Measurements from ENCODE around the gene TBC1D26. TPM values are rescaled to one million over a fixed set of nuclear protein-coding genes. Genes with fewer than 3 reads are reported as not detected.
"Not testable (repeated sequence)": the region's sequence is repeated elsewhere in the genome, so short reads cannot be mapped to it uniquely, and the experiment has no call there.

TBC1D26 gene
- total RNA-seq, 1 experiment from 2014 or later: not detected

GRCh38 chr17:15770679-15771078 is 38.6 kb downstream of the TBC1D26 start:
- H3K4me2 ChIP-seq (ENCODE audit: low read length); DNase-seq; H3K79me2 ChIP-seq (ENCODE audit: low read length); H3K27ac ChIP-seq (ENCODE audit: low read length); H3K9me2 ChIP-seq (replicated peaks; ENCODE audit: low read length); ATAC-seq; H3K9me3 ChIP-seq (ENCODE audit: low read length); H4K20me1 ChIP-seq (ENCODE audit: low read length); H3K9ac ChIP-seq (ENCODE audit: low read length); H3K4me1 ChIP-seq (ENCODE audit: insufficient read depth, low read length); BruUV-seq (replicated peaks); CTCF ChIA-PET; intact Hi-C loops (cut with micrococcal nuclease); H3F3A ChIP-seq (ENCODE audit: low read length, unreplicated experiment); H3K4me3 ChIP-seq (ENCODE audit: low read length); POLR2A ChIA-PET (ENCODE audit: unreplicated experiment); H3K27me3 ChIP-seq (ENCODE audit: low read length); H2AFZ ChIP-seq (ENCODE audit: low read length); H3K36me3 ChIP-seq (ENCODE audit: low read depth, low read length): not testable (repeated sequence)

DNA sequence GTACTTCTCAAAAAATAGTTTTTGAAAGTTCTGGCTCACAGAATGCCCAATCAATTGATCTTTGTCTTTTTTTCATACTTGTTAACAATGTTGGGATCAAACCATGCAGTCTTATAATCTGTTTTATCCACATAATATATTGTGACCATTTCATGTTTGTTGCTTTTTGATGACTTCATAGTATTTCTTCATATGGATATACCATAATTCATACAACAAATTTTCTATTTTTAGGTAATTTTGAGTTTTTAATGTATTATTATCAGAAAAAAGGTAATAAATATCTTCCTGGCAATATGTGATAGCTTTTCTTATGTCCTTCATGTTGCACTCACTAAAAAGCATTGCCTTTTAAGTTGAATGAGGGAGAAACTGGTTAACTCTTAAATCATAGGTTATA is 44.8 kb downstream of the TBC1D26 start:
- Histone ChIP-seq H3K36me3 (ENCODE audit: low read depth, low read length) (no peaks in the 10 kb centered on the region; the same call in 1 of the 2 replicates), H4K20me1 (ENCODE audit: low read length) (no peaks in the 10 kb centered on the region), H3K9ac (ENCODE audit: low read length) (no peak overlapping the region), H3K4me1 (ENCODE audit: insufficient read depth, low read length) (no peaks in the 10 kb centered on the region), H3K9me2 (replicated peaks; ENCODE audit: low read length) (no peaks in the 10 kb centered on the region), H2AFZ (ENCODE audit: low read length) (no peak overlapping the region), H3K4me2 (ENCODE audit: low read length) (no peak overlapping the region), H3K27me3 (ENCODE audit: low read length) (no peaks in the 10 kb centered on the region), H3K79me2 (ENCODE audit: low read length) (no peaks in the 10 kb centered on the region), H3K9me3 (ENCODE audit: low read length) (0 out of 2 replicates have a peak, but pooled peaks cover 19% of the 10 kb centered on the region), H3K27ac (ENCODE audit: low read length) (no peak overlapping the region), H3K4me3 (ENCODE audit: low read length) (no peak overlapping the region), H3F3A (ENCODE audit: low read length, unreplicated experiment) (no peaks in the 10 kb centered on the region)
- intact Hi-C loops (cut with micrococcal nuclease): no loop called here
- BruUV-seq (replicated peaks): no TSS peak
- ChIA-PET CTCF (no interaction called here), POLR2A (ENCODE audit: unreplicated experiment) (no interaction called here)
- DNase-seq (no peak), ATAC-seq (no peak)
- TF ChIP-seq EZH2 (IDR thresholded peaks at IDR 0.05; ENCODE audit: low read length, unreplicated experiment) (no peak), EZH2phosphoT487 (IDR thresholded peaks at IDR 0.05; ENCODE audit: borderline replicate concordance, low read length) (no peak)
- TF ChIP-seq, protein P1, sequence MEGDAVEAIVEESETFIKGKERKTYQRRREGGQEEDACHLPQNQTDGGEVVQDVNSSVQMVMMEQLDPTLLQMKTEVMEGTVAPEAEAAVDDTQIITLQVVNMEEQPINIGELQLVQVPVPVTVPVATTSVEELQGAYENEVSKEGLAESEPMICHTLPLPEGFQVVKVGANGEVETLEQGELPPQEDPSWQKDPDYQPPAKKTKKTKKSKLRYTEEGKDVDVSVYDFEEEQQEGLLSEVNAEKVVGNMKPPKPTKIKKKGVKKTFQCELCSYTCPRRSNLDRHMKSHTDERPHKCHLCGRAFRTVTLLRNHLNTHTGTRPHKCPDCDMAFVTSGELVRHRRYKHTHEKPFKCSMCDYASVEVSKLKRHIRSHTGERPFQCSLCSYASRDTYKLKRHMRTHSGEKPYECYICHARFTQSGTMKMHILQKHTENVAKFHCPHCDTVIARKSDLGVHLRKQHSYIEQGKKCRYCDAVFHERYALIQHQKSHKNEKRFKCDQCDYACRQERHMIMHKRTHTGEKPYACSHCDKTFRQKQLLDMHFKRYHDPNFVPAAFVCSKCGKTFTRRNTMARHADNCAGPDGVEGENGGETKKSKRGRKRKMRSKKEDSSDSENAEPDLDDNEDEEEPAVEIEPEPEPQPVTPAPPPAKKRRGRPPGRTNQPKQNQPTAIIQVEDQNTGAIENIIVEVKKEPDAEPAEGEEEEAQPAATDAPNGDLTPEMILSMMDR (conservative IDR thresholded peaks at IDR 0.05; ENCODE audit: low read depth, low read length): no peak

DNA sequence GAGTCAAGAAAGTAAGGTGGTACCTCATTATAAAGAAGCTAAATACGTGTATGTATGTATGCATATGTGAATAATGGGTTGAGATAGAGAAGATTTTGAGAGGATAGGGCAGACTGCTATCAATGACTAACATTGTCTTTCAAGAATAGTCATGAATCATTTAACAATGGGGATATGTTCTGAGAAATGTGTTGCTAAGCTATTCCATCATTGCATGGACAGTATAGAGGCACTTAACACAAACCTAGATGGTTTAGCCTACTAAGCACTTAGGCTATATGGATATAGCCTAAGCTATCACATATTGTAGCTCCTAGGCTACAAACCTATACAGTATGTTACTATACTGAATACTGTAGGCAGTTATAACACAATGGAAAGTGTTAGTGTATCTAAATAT is 45.2 kb downstream of the TBC1D26 start:
- no peaks in the 10 kb centered on the region; the same call in 1 of the 2 replicates for H3K36me3 ChIP-seq (ENCODE audit: low read depth, low read length)
- BruUV-seq (replicated peaks): no TSS peak
- H3K27ac ChIP-seq (ENCODE audit: low read length): no peak overlapping the region

More for the DNA sequence above, 45.2 kb downstream of the TBC1D26 start:
- no peak overlapping the region for H3K4me3 ChIP-seq (ENCODE audit: low read length)
- H3K9me2 ChIP-seq (replicated peaks; ENCODE audit: low read length): no peaks in the 10 kb centered on the region
- no peaks in the 10 kb centered on the region for H3K79me2 ChIP-seq (ENCODE audit: low read length)
- no peaks in the 10 kb centered on the region for H3K27me3 ChIP-seq (ENCODE audit: low read length)
- 0 out of 2 replicates have a peak, but pooled peaks cover 19% of the 10 kb centered on the region for H3K9me3 ChIP-seq (ENCODE audit: low read length)
- ChIA-PET CTCF (no interaction called here), POLR2A (ENCODE audit: unreplicated experiment) (no interaction called here)
- ATAC-seq (no peak), DNase-seq (no peak)
- no peaks in the 10 kb centered on the region for H3F3A ChIP-seq (ENCODE audit: low read length, unreplicated experiment)
- H3K4me2 ChIP-seq (ENCODE audit: low read length): no peak overlapping the region
- H2AFZ ChIP-seq (ENCODE audit: low read length): no peak overlapping the region
- no peak overlapping the region for H3K9ac ChIP-seq (ENCODE audit: low read length)
- intact Hi-C loops (cut with micrococcal nuclease): no loop called here
- TF ChIP-seq, protein P1 (conservative IDR thresholded peaks at IDR 0.05; ENCODE audit: low read depth, low read length): no peak
- TF ChIP-seq EZH2phosphoT487 (IDR thresholded peaks at IDR 0.05; ENCODE audit: borderline replicate concordance, low read length) (no peak), EZH2 (IDR thresholded peaks at IDR 0.05; ENCODE audit: low read length, unreplicated experiment) (no peak)
- H4K20me1 ChIP-seq (ENCODE audit: low read length): no peaks in the 10 kb centered on the region
- H3K4me1 ChIP-seq (ENCODE audit: insufficient read depth, low read length): no peaks in the 10 kb centered on the region
